ENCODE results near the gene DMD. TPM values are rescaled to one million over a fixed set of nuclear protein-coding genes. Genes with fewer than 3 reads are reported as not detected.
A peak's percentile ranks its signal among the peaks of the same experiment; 100 is the strongest.

The DMD gene
- total RNA-seq, 1 donor from 2014 or later = 22.2 TPM

- Histone ChIP-seq H3K4me1 (ENCODE audit: insufficient read depth, low read length) (no peaks in the 10 kb centered on the region), H3K4me2 (ENCODE audit: low read length) (no peak overlapping the region), H3K79me2 (ENCODE audit: insufficient read depth, low read length) (no peaks in the 10 kb centered on the region), H3K9me3 (ENCODE audit: insufficient read depth, low read depth, low read length) (no peaks in the 10 kb centered on the region), H3K27me3 (ENCODE audit: insufficient read depth, low read length) (no peaks in the 10 kb centered on the region), H3K4me3 (ENCODE audit: insufficient read depth, low read depth, low read length) (no peak overlapping the region), H4K20me1 (ENCODE audit: insufficient read depth, low read length) (no peaks in the 10 kb centered on the region), H3K36me3 (ENCODE audit: insufficient read depth, low read length) (no peaks in the 10 kb centered on the region), H2AFZ (ENCODE audit: low read depth, low read length) (no peak overlapping the region), H3K27ac (ENCODE audit: low read depth, low read length) (no peak overlapping the region), H3K9ac (ENCODE audit: low read length) (no peak overlapping the region)
- no peak overlapping the region for H3K27ac Mint-ChIP-seq (ENCODE audit: unreplicated experiment)
- no peak overlapping the region for H3K4me3 Mint-ChIP-seq (ENCODE audit: unreplicated experiment)
- H3K36me3 Mint-ChIP-seq (ENCODE audit: low read depth, unreplicated experiment) = no peaks in the 10 kb centered on the region
- TF ChIP-seq EZH2 (IDR thresholded peaks at IDR 0.05; ENCODE audit: insufficient read depth, low read length) = no peak
- peaks cover 1% of the 10 kb centered on the region for H3K4me1 Mint-ChIP-seq (ENCODE audit: low read depth, unreplicated experiment)
- DNase-seq (ENCODE audit: low read depth) = no peak
- no peaks in the 10 kb centered on the region for H3K9me3 Mint-ChIP-seq (ENCODE audit: unreplicated experiment)
- H3K27me3 Mint-ChIP-seq (ENCODE audit: low read depth, unreplicated experiment) = no peaks in the 10 kb centered on the region
- no peak for FAIRE-seq
These were observed 1689.4 kb downstream of the DMD start for GRCh38 chrX:31521941-31522340.

GRCh38 chrX:31516527-31516926 is 1694.8 kb downstream of the DMD start:
- no peak overlapping the region for H3K9ac ChIP-seq (ENCODE audit: low read length)
- H3K27me3 Mint-ChIP-seq (ENCODE audit: low read depth, unreplicated experiment) = no peaks in the 10 kb centered on the region
- no peaks in the 10 kb centered on the region for H3K9me3 ChIP-seq (ENCODE audit: insufficient read depth, low read depth, low read length)
- DNase-seq (ENCODE audit: low read depth) = no peak
- no peak for TF ChIP-seq EZH2 (IDR thresholded peaks at IDR 0.05; ENCODE audit: insufficient read depth, low read length)
- no peak for TF ChIP-seq CTCF (IDR thresholded peaks at IDR 0.05; ENCODE audit: insufficient read depth, low read depth, low read length)
- H3K4me1 ChIP-seq (ENCODE audit: insufficient read depth, low read length) = no peaks in the 10 kb centered on the region
- H3K4me1 Mint-ChIP-seq (ENCODE audit: low read depth, unreplicated experiment) = no peaks in the 10 kb centered on the region
- no peak overlapping the region for H3K4me3 ChIP-seq (ENCODE audit: insufficient read depth, low read depth, low read length)
- FAIRE-seq = peak; percentile 60
- no peaks in the 10 kb centered on the region for H3K27me3 ChIP-seq (ENCODE audit: insufficient read depth, low read length)
- H3K36me3 ChIP-seq (ENCODE audit: insufficient read depth, low read length) = no peaks in the 10 kb centered on the region
- H3K36me3 Mint-ChIP-seq (ENCODE audit: low read depth, unreplicated experiment) = no peaks in the 10 kb centered on the region
- no peak overlapping the region for H3K4me2 ChIP-seq (ENCODE audit: low read length)
- H3K27ac ChIP-seq (ENCODE audit: low read depth, low read length) = no peak overlapping the region
- H3K79me2 ChIP-seq (ENCODE audit: insufficient read depth, low read length) = no peaks in the 10 kb centered on the region
- no peak overlapping the region for H3K4me3 Mint-ChIP-seq (ENCODE audit: unreplicated experiment)
- H3K27ac Mint-ChIP-seq (ENCODE audit: unreplicated experiment) = no peak overlapping the region
- no peaks in the 10 kb centered on the region for H3K9me3 Mint-ChIP-seq (ENCODE audit: unreplicated experiment)
- H2AFZ ChIP-seq (ENCODE audit: low read depth, low read length) = no peak overlapping the region
- no peaks in the 10 kb centered on the region for H4K20me1 ChIP-seq (ENCODE audit: insufficient read depth, low read length)

DNA sequence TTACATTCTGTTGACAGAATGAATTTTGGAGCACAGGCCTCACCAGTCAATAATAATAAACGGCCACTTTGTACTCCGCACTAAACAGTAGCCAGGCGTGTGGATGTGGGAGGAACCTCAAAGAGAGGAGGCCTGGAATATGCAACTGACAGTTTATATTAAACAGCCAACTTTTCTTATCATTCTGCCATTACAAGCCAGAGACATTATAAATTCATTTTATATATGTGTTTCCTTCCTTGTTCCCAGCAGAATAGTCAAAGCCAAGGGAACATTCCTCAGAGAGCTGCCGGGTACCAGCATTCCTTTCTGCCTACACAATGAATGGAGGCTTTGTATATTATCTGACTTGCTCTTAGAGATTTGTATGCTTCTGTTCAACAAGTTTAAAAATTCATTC is 1703.0 kb downstream of the DMD start:
- Mint-ChIP-seq H3K27me3 (ENCODE audit: low read depth, unreplicated experiment) (no peaks in the 10 kb centered on the region), H3K27ac (ENCODE audit: unreplicated experiment) (peak overlapping the region; percentile 97), H3K36me3 (ENCODE audit: low read depth, unreplicated experiment) (no peaks in the 10 kb centered on the region), H3K4me3 (ENCODE audit: unreplicated experiment) (peak overlapping the region; percentile 28), H3K9me3 (ENCODE audit: unreplicated experiment) (no peaks in the 10 kb centered on the region), H3K4me1 (ENCODE audit: low read depth, unreplicated experiment) (peaks cover 10% of the 10 kb centered on the region)
- FAIRE-seq = peak; percentile 29
- Histone ChIP-seq H3K4me3 (ENCODE audit: insufficient read depth, low read depth, low read length) (no peak overlapping the region), H2AFZ (ENCODE audit: low read depth, low read length) (peak overlapping the region; percentile 57), H3K79me2 (ENCODE audit: insufficient read depth, low read length) (no peaks in the 10 kb centered on the region), H3K9ac (ENCODE audit: low read length) (peak overlapping the region; percentile 36), H3K36me3 (ENCODE audit: insufficient read depth, low read length) (no peaks in the 10 kb centered on the region), H3K9me3 (ENCODE audit: insufficient read depth, low read depth, low read length) (no peaks in the 10 kb centered on the region), H3K4me2 (ENCODE audit: low read length) (peak overlapping the region; percentile 42), H4K20me1 (ENCODE audit: insufficient read depth, low read length) (no peaks in the 10 kb centered on the region), H3K27me3 (ENCODE audit: insufficient read depth, low read length) (no peaks in the 10 kb centered on the region), H3K4me1 (ENCODE audit: insufficient read depth, low read length) (peaks cover 16% of the 10 kb centered on the region), H3K27ac (ENCODE audit: low read depth, low read length) (peak overlapping the region; percentile 52)
- TF ChIP-seq CTCF (IDR thresholded peaks at IDR 0.05; ENCODE audit: insufficient read depth, low read depth, low read length) (no peak), EZH2 (IDR thresholded peaks at IDR 0.05; ENCODE audit: insufficient read depth, low read length) (no peak)
- DNase-seq (ENCODE audit: low read depth) = peak; percentile 75

All from astrocyte (in vitro differentiated cells and primary cell).